ENCODE results near the gene USO1.
A peak's percentile ranks its signal among the peaks of the same experiment; 100 is the strongest.
"Not testable (repeated sequence)": the region's sequence is repeated elsewhere in the genome, so short reads cannot be mapped to it uniquely, and the experiment has no call there.

USO1 gene

GRCh38 chr4:75710246-75710645 lies 14.1 kb upstream of the USO1 start:
- DNase-seq: no peak

- DNase-seq: no peak
Observed at GRCh38 chr4:75714011-75714410, 10.4 kb upstream of the USO1 start.

GRCh38 chr4:75714704-75715103 lies 9.7 kb upstream of the USO1 start:
- DNase-seq: no peak

GRCh38 chr4:75715105-75715799 lies 9.1 kb upstream of the USO1 start:
- DNase-seq: no peak

GRCh38 chr4:75716054-75716453 lies 8.3 kb upstream of the USO1 start:
- DNase-seq: not testable (repeated sequence)

- no peak for DNase-seq
Observed at GRCh38 chr4:75717408-75717807, 7.0 kb upstream of the USO1 start.

- no peak for DNase-seq
Observed at GRCh38 chr4:75718529-75718928, 5.8 kb upstream of the USO1 start.

GRCh38 chr4:75722417-75722816 lies 2.0 kb upstream of the USO1 start:
- no peak for DNase-seq

GRCh38 chr4:75723163-75724065 lies 963 bp upstream of the USO1 start:
- peak; percentile 49 for DNase-seq

GRCh38 chr4:75724867-75725724 lies 719 bp downstream of the USO1 start:
- DNase-seq: peak; percentile 94

GRCh38 chr4:75725942-75726538 lies 1.7 kb downstream of the USO1 start:
- DNase-seq: not testable (repeated sequence)

GRCh38 chr4:75726577-75726976 lies 2.2 kb downstream of the USO1 start:
- DNase-seq: no peak

- DNase-seq: no peak
Observed at GRCh38 chr4:75727073-75727472, 2.7 kb downstream of the USO1 start.

- DNase-seq: no peak
Observed at GRCh38 chr4:75729836-75730235, 5.5 kb downstream of the USO1 start.

- no peak for DNase-seq
Observed at GRCh38 chr4:75733369-75733768, 9.0 kb downstream of the USO1 start.

- no peak for DNase-seq
Observed at GRCh38 chr4:75735525-75735924, 11.1 kb downstream of the USO1 start.

- no peak for DNase-seq
Observed at GRCh38 chr4:75736862-75737261, 12.5 kb downstream of the USO1 start.

- DNase-seq: no peak
Observed at GRCh38 chr4:75737398-75737797, 13.0 kb downstream of the USO1 start.

GRCh38 chr4:75741027-75741426 lies 16.6 kb downstream of the USO1 start:
- no peak for DNase-seq

- no peak for DNase-seq
Observed at GRCh38 chr4:75742451-75742850, 18.1 kb downstream of the USO1 start.

- no peak for DNase-seq
Observed at GRCh38 chr4:75745161-75745560, 20.8 kb downstream of the USO1 start.

- DNase-seq: no peak
Observed at GRCh38 chr4:75745721-75746199, 21.4 kb downstream of the USO1 start.

Data from right kidney (tissue), 1 donor.